Activated naive CD4-positive, alpha-beta T cell treated with anti-CD3 and anti-CD28 coated beads, Interleukin-2, amount 50 U/mL, for 24 hours (primary cell): ENCODE data around the gene ULBP2.
"Not testable (repeated sequence)": the region's sequence is repeated elsewhere in the genome, so short reads cannot be mapped to it uniquely, and the experiment has no call there.

Source experiments
- H3K27ac Mint-ChIP-seq: one replicate; pipeline ENCODE4 v1.8.0; 2021; ENCODE audit warnings: mild to moderate bottlenecking, mixed read lengths
- H3K27me3 Mint-ChIP-seq: one replicate; pipeline ENCODE4 v1.8.0; 2021; ENCODE audit warnings: mixed read lengths
- H3K36me3 Mint-ChIP-seq: one replicate; pipeline ENCODE4 v1.8.0; 2021; ENCODE audit warnings: mixed read lengths
- H3K4me1 Mint-ChIP-seq: one replicate; pipeline ENCODE4 v1.8.0; 2021; ENCODE audit warnings: mixed read lengths
- H3K4me3 Mint-ChIP-seq: one replicate; pipeline ENCODE4 v1.8.0; 2021; ENCODE audit warnings: mild to moderate bottlenecking, mixed read lengths
- H3K9me3 Mint-ChIP-seq: one replicate; pipeline ENCODE4 v1.8.0; 2021; ENCODE audit warnings: mixed read lengths

Gene ULBP2

DNA sequence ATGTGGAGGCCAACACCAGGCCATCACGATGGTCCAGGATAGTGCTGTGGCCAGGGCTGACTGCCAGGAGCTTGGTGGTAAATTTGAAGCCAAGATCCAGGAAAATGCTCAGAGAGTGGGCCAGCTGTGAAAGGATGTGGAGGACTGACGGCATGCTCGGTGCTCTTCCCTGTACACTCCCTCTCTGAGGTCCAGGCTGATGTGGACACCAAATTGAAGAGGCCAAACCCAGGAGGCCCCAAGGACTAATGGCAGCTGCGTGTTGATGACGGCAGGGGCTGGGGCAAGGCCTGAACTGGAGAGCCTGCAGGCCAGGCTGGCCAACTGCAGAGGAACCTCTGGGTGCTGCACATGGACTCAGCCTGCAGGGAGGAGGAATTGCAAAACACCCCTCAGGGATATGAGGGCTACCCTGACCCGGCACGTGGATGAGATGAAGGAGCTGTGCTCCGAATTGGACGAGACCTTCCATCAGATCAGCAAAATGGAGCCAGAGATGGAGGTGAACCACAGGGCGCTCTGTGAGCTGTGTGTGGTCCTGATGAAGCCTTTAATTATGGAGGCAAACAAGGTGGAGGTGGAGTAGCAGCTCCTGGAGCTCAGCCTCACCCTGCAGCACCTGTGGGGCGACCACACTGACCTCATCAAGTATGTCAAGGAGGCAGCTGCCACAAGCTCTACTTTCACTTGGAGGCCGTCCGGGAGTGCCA, 37.0 kb upstream of the ULBP2 start:
- peaks cover 2% of the 10 kb centered on the region for H3K36me3 Mint-ChIP-seq
- H3K27me3 Mint-ChIP-seq, result peaks cover 3% of the 10 kb centered on the region
- H3K9me3 Mint-ChIP-seq, result peaks cover 5% of the 10 kb centered on the region
- no peak overlapping the region for H3K4me3 Mint-ChIP-seq
- no peak overlapping the region for H3K27ac Mint-ChIP-seq
- H3K4me1 Mint-ChIP-seq, result no peaks in the 10 kb centered on the region

DNA sequence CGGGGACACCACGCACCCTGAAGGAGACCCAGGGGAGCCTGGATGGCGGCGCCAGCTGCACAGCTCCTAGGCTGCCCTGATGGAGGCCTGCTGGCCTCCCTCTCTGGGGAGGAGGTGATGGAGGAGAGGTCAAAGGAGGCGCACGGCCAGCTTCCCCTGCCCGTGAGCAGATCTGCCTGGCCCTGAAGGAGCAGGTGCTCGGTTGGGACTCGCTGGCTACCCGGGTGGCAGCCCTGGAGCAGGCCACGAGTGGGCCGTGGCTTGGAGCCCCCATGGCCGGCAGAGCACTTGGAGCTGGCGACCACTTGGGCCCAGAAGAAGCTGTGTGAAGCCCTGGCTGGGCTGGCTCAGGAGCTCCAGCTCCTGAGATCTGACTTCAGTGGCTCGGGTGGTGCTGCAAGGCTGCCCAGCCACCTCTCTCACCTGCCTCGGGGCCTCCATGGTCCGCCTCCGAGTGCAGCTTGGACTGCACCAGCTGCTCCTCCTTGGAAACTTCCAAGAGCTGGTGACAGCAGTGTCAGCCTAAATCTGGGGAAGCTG, 36.4 kb upstream of the ULBP2 start:
- Mint-ChIP-seq H3K27me3 (peaks cover 4% of the 10 kb centered on the region), H3K4me3 (no peak overlapping the region), H3K36me3 (peaks cover 2% of the 10 kb centered on the region), H3K27ac (no peak overlapping the region), H3K4me1 (no peaks in the 10 kb centered on the region), H3K9me3 (peaks cover 5% of the 10 kb centered on the region)

DNA sequence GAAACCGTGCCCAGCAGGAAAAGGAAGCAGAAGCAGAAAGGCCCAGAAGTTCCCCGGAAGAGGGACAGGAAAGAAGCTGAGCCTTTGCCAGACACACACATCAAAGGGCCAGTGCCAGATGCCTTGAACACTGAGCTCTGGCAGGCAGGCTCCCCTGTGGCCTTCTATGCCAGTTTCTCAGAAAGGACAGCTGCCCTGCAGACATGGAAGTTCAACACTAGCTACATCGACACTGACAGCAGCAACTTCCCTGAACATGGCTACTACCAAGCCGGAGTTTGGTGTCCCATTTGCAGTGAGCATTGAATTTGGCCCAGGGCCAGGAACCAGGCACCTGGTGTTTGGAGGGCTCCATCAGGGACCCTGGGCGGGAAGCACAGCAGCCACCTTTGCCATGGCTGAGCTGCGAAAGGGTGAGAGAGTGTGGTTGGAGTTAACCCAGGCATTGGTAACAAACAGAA, 35.9 kb upstream of the ULBP2 start:
- Mint-ChIP-seq H3K27ac (no peak overlapping the region), H3K4me3 (no peak overlapping the region), H3K4me1 (no peaks in the 10 kb centered on the region), H3K36me3 (peaks cover 2% of the 10 kb centered on the region), H3K9me3 (peaks cover 5% of the 10 kb centered on the region), H3K27me3 (peaks cover 6% of the 10 kb centered on the region)

DNA sequence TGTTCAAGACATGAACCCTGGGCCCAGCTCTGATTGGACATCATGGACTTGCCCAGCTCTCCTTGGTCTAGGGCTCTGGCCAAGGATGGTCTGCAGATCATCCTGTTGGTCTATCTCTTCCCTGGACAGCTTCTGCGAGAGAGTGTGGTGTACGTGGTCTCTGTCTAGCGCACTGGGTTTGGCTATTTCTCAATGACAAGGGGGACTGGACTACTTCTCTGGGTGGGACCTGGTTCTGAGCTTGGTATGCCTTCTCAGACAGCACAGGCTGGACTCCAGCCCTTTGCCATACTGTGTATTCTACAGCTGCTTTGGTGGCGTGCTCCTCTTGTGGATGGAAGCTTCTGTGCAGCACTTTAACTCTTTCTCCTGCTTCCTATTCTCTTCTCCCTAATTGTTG, 35.4 kb upstream of the ULBP2 start:
- H3K9me3 Mint-ChIP-seq, result peaks cover 5% of the 10 kb centered on the region
- no peak overlapping the region for H3K27ac Mint-ChIP-seq
- peaks cover 2% of the 10 kb centered on the region for H3K36me3 Mint-ChIP-seq
- no peaks in the 10 kb centered on the region for H3K4me1 Mint-ChIP-seq
- no peak overlapping the region for H3K4me3 Mint-ChIP-seq
- H3K27me3 Mint-ChIP-seq, result peaks cover 6% of the 10 kb centered on the region

DNA sequence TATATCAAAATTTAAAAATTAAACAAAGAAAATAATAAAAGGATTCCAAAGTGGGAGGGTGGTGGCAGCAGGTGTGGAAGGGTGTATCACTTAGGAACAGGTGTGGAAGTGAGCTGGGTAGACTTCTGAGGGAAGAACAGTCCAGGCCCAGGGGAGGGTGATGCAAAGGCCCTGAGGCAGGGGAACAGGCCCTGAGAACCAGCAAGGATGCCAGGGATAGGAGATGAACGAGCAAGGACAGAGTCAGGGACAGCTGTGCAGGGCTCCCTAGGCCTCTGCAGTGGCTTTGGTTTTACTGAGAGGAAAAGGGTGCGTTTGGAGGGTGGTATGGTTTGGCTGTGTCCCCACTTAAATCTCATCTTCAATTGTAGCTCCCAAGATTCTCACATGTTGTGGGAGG, 34.5 kb upstream of the ULBP2 start:
- Mint-ChIP-seq H3K27ac (no peak overlapping the region), H3K4me3 (no peak overlapping the region), H3K9me3 (peaks cover 5% of the 10 kb centered on the region), H3K27me3 (peaks cover 6% of the 10 kb centered on the region), H3K36me3 (peaks cover 2% of the 10 kb centered on the region), H3K4me1 (no peaks in the 10 kb centered on the region)

DNA sequence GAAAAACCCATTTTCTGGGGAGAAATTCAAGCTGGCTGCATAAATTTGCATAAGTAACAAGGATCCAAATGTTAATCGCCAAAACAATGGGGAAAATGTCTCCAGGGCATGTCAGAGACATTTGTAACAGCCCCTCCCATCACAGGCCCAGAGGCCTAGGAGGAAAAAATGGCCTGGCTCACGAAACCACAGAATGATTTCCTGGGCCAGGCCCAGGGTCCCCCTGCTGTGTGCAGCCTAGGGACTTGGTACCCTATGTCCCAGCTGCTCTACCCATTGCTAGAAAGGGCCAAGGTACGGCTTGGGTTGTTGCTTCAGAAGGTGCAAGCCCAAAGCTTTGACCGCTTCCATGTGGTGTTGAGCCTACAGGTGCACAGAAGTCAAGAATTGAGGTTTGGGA, 33.3 kb upstream of the ULBP2 start:
- not testable (repeated sequence) for H3K36me3 Mint-ChIP-seq, H3K9me3 Mint-ChIP-seq, H3K4me3 Mint-ChIP-seq, H3K27ac Mint-ChIP-seq, H3K4me1 Mint-ChIP-seq, H3K27me3 Mint-ChIP-seq

DNA sequence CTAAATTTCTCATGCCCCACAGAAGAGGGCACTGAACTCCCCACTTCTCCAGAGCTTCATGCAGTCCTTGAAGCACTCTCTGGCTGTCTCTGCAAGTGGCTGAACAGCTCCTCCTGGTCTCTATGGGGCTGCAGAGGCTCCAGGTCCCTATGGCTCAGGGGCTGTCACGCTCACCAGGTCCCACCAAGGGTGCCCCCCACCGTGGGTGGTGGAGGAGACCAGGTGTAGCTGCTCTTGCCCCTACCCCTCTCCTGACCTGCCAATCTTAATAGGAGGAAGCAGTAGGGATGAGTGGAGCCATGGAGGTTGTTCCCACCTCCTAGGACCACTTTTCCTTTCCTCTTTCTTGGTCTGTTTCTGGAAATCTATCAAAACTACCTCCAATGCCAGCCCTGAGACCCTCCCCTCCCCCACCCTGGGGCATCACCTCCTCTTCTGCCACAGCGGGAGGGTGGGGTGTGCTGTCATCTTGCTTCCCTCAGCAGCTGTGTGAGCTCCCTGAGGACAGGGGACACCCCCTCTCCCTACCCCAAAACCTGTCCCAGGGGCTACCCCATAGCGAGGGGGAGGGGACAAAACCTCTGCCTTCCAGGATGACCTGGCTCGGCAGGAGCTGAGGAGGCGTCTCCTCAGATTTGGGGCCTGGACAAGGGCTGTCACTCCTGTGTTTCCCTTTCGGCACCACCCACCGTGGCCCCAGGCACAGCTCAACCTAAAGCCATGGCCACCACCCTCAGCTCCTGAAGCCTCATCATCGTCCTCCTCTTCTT, 31.9 kb upstream of the ULBP2 start:
- Mint-ChIP-seq H3K27me3 (peaks cover 8% of the 10 kb centered on the region), H3K9me3 (peaks cover 5% of the 10 kb centered on the region), H3K4me1 (no peaks in the 10 kb centered on the region), H3K4me3 (no peak overlapping the region), H3K36me3 (peaks cover 2% of the 10 kb centered on the region), H3K27ac (no peak overlapping the region)

DNA sequence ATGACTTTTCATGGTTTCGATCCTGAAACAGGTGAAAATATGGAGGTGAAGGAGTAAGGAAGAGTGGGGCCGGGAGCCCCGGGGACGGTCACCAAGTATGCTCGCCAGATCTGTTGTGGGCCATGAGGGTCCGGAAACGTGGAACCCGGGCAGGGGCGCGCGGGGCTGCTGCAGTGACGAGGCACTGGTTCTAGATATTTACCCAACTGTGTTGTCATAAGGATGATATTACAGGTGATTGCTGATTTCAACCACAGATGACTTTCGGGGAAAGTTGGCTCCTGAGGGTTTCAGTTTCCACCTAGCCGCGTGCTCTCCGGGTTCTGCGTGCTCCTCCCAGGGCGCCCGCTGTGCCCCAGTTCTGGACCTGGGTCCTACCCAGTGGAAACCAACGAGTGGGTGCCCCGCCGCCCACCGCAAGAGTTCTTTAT, 31.1 kb upstream of the ULBP2 start:
- Mint-ChIP-seq H3K27me3 (peaks cover 8% of the 10 kb centered on the region), H3K27ac (no peak overlapping the region), H3K4me1 (no peaks in the 10 kb centered on the region), H3K9me3 (peaks cover 5% of the 10 kb centered on the region), H3K4me3 (no peak overlapping the region), H3K36me3 (peaks cover 2% of the 10 kb centered on the region)

DNA sequence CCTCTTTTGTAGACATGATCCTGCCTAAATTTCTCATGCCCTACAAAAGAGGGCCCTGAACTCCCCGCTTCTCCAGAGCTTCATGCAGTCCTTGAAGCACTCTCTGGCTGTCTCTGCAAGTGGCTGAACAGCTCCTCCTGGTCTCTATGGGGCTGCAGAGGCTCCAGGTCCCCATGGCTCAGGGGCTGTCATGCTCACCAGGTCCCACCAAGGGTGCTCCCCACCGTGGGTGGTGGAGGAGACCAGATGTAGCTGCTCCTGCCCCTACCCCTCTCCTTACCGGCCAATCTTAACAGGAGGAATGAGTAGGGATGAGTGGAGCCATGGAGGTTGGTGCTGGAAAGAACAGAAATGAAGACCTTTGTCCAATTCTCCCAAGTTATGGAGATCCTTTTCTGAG, 29.1 kb upstream of the ULBP2 start:
- H3K27me3 Mint-ChIP-seq, H3K9me3 Mint-ChIP-seq, H3K4me1 Mint-ChIP-seq, H3K36me3 Mint-ChIP-seq, H3K4me3 Mint-ChIP-seq, H3K27ac Mint-ChIP-seq: not testable (repeated sequence)

DNA sequence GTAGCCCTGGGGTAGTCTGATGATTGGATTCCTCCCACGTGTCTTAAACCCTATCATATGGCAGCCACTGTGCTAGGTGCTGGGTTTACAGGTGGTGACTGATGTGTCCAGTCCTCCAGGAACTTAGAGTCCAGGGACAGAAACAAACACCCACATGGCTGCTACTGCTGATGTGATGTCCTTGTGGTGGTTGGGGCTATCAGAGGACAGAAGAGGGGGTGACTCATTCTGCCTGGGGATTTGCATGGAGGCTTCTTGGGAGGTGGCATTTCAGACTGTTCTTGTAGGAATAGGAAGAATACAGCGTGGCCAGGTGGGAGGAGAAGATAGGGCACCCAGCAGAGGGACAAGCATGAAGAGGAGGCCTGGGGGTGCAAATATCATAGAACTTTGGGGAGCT, 28.7 kb upstream of the ULBP2 start:
- H3K9me3 Mint-ChIP-seq, result peaks cover 2% of the 10 kb centered on the region
- no peaks in the 10 kb centered on the region for H3K4me1 Mint-ChIP-seq
- peaks cover 8% of the 10 kb centered on the region for H3K27me3 Mint-ChIP-seq
- no peak overlapping the region for H3K4me3 Mint-ChIP-seq
- H3K27ac Mint-ChIP-seq, result no peak overlapping the region
- H3K36me3 Mint-ChIP-seq, result no peaks in the 10 kb centered on the region

DNA sequence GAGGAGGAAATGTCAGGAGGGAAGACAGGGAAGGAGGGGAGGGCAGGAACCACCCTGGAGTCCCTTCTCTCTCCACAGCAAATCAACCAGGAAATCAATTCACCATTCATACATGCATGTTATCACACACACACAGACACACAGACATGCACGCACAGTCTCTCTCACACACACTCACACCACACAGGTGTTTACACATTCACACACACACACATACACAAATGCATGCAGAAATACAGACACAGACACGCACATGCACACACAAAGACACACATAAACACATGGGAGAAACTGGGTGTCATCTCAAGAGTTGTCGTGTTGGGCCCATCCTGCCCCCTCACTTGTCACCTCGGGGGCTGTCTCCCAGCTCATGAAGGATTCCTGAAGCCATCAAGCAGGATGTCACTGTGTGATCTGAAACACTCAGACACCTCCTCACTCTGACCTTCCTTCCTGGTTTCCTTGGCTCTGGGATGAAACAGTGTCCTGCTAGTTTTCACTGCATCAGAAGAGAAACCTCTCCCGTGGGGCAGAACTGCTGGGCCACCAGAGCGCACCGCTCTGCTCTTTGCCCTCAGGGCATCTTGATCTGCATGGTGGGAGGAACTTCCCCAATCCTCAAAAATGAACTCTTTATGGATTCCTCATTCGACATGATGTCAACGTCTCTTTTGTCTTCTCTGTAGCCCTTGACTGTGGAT, 28.1 kb upstream of the ULBP2 start:
- Mint-ChIP-seq H3K27me3 (peaks cover 8% of the 10 kb centered on the region), H3K36me3 (no peaks in the 10 kb centered on the region), H3K9me3 (no peaks in the 10 kb centered on the region), H3K4me1 (no peaks in the 10 kb centered on the region), H3K4me3 (no peak overlapping the region), H3K27ac (no peak overlapping the region)

DNA sequence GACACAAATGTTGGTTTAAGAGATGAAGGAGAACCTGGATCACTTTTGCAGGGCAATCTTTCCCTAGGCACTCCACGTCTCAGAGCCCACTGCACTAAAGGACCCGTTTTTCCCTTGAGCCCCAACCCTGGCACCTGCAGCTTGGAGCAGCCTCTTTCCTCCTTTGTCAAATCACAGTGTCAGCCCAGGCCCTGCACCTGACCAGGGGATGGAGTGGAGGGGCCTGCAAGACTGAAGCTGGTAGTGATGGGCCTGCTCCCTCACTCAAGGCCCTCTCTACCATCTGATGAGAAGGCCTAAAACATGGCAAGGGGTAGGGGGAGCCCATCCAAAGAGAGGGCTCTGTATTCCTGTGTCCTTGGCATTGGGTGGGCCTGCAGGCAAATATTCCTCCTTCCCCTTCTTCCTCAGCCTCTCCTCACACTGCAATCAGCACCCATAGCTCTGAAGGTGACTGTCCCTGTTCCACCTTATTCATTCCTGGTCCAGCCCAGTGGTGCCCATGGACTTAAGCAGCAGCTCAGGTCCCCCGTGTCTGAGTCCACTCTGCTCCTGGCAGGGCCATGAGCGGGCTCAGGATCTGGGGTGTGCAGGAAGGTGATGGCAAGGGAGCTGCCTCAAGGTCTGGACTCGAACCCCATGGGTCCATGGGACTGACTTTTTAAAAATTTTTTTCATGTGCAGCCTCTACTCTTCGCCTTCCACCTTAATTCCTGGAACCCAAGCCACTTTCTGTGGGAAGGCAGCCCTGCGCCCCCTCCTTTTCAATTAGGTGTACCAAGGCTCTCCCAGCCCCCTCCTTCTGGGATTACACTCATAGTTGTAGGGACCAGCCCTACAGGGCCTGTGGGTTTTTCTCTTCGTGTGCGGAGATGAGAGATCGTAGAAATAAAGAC, 25.6 kb upstream of the ULBP2 start:
- peaks cover 8% of the 10 kb centered on the region for H3K27me3 Mint-ChIP-seq
- no peaks in the 10 kb centered on the region for H3K4me1 Mint-ChIP-seq
- H3K36me3 Mint-ChIP-seq, result no peaks in the 10 kb centered on the region
- no peaks in the 10 kb centered on the region for H3K9me3 Mint-ChIP-seq
- no peak overlapping the region for H3K27ac Mint-ChIP-seq
- H3K4me3 Mint-ChIP-seq, result no peak overlapping the region

DNA sequence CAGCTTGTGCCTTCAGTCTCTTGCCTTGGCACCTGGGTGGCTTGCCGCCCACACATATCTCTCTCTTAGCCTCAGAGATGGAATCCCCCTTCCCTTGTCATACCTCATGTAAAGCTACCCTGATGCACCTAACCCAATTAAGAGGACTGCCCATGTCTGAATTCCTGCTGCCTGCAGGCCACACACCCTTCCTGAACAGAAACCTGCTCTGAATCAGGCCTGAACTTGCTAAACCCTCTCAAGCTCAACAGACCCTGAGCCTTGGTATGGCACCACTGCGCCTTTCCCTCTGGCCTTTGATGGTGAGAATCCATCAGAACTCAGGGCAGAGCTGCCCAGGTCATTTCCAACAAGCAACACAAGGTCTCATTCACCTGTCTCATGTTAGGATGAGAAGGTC, 24.1 kb upstream of the ULBP2 start:
- no peaks in the 10 kb centered on the region for H3K9me3 Mint-ChIP-seq
- H3K4me3 Mint-ChIP-seq, result no peak overlapping the region
- peaks cover 16% of the 10 kb centered on the region for H3K27me3 Mint-ChIP-seq
- H3K4me1 Mint-ChIP-seq, result no peaks in the 10 kb centered on the region
- no peak overlapping the region for H3K27ac Mint-ChIP-seq
- no peaks in the 10 kb centered on the region for H3K36me3 Mint-ChIP-seq

DNA sequence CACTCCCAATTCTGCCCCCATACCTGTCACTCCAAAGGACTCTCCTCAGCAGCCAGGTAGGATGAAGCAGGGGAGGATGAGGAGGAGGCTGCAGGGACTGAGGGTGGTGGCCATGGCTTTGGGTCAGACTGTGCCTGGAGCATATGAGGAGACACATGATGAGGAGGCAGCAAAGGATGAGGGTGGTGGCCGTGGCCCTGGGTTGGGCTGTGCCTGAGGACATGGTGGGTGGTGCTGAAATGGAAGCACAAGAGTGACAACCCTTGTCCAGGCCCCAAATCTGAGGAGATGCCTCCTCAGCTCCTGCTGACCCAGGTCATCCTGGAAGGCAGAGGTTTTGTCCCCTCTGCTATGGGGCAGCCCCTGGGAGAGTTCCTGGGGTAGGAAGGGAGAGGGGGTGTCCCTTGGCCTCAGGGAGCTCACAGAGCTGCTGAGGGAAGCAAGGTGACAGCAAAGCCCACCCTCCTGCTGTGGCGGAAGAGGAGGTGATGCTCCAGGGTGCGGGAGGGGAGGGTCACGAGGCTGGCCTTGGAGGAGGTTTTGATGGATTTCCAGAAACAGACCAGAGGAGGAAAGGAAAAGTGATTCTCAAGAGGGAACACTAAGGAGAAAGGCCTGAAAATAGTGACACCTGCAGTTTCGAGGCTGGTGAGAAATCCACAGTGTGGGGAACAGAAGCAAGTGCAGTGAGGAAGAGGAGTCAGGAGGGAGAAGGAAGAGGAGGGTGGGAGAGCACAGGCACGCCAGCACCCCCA, 23.5 kb upstream of the ULBP2 start:
- no peak overlapping the region for H3K4me3 Mint-ChIP-seq
- peaks cover 18% of the 10 kb centered on the region for H3K27me3 Mint-ChIP-seq
- H3K4me1 Mint-ChIP-seq, result peaks cover 6% of the 10 kb centered on the region
- no peak overlapping the region for H3K27ac Mint-ChIP-seq
- H3K9me3 Mint-ChIP-seq, result no peaks in the 10 kb centered on the region
- no peaks in the 10 kb centered on the region for H3K36me3 Mint-ChIP-seq
